Caco-2 (cell line): ENCODE measurements around the gene C10orf90. TPM values are rescaled to one million over a fixed set of nuclear protein-coding genes. Genes with fewer than 3 reads are reported as not detected.

Experiments used
- BruUV-seq: library from RNA; stranded (reverse); fragments of 400-500 nt; replicated peaks from 2 replicates; lab custom pipeline; 2021; lab: Mats Ljungman, UMichigan
- CTCF ChIA-PET: fragments of 300-600 bp; sonication (Branson Sonifier 250); formaldehyde crosslinking; loops from one replicate; lab custom pipeline; 2022; ENCODE audit warnings: antibody characterized with exemption; lab: Charles Lee
- POLR2A ChIA-PET: fragments of 300-600 bp; sonication (Branson Sonifier 250); formaldehyde crosslinking; loops from one replicate; lab custom pipeline; 2022; ENCODE audit warnings: antibody characterized with exemption; lab: Charles Lee
- DNase-seq, 2 experiments: peaks; one replicate each; pipeline versions ENCODE4 v3.0.0 to v3.0.0-alpha.2; 2020 to 2022
- H3K27me3 ChIP-seq: replicated peaks from 2 replicates; pipeline ENCODE4 v1.6.0; 2011; ENCODE audit warnings: low read length; ENCODE audit not compliant: control insufficient read depth, insufficient read depth
- H3K36me3 ChIP-seq: 2 replicates; pipeline ENCODE4 v1.5.1; 2011; ENCODE audit warnings: low read length; ENCODE audit not compliant: control insufficient read depth, insufficient read depth
- H3K4me1 ChIP-seq: fragments of 250-450 bp; sonication (Bioruptor Pico); 2 replicates; pipeline ENCODE4 v1.5.1; 2020; ENCODE audit warnings: mild to moderate bottlenecking
- H3K4me3 ChIP-seq: 2 replicates; pipeline ENCODE4 v1.5.1; 2011; ENCODE audit warnings: low read depth, mild to moderate bottlenecking, control low read depth, low read length
- H3K9me3 ChIP-seq: fragments of 250-450 bp; sonication (Bioruptor Pico); 2 replicates; pipeline ENCODE4 v1.5.1; 2020; ENCODE audit warnings: mild to moderate bottlenecking, moderate library complexity
- H3K27ac Mint-ChIP-seq: one replicate; pipeline ENCODE4 v1.8.0; 2022; ENCODE audit warnings: mixed read lengths; ENCODE audit not compliant: unreplicated experiment
- H3K27me3 Mint-ChIP-seq: one replicate; pipeline ENCODE4 v1.8.0; 2022; ENCODE audit warnings: mixed read lengths; ENCODE audit not compliant: insufficient read depth, unreplicated experiment
- H3K36me3 Mint-ChIP-seq: one replicate; pipeline ENCODE4 v1.8.0; 2022; ENCODE audit warnings: mild to moderate bottlenecking, mixed read lengths; ENCODE audit not compliant: insufficient read depth, unreplicated experiment
- H3K4me1 Mint-ChIP-seq: one replicate; pipeline ENCODE4 v1.8.0; 2022; ENCODE audit warnings: low read depth, mixed read lengths; ENCODE audit not compliant: unreplicated experiment
- H3K4me3 Mint-ChIP-seq: one replicate; pipeline ENCODE4 v1.8.0; 2022; ENCODE audit warnings: mild to moderate bottlenecking, moderate library complexity, mixed read lengths; ENCODE audit not compliant: unreplicated experiment
- H3K9me3 Mint-ChIP-seq: one replicate; pipeline ENCODE4 v1.8.0; 2022; ENCODE audit warnings: mixed read lengths; ENCODE audit not compliant: unreplicated experiment
- CTCF ChIP-seq, 2 experiments: fragments of 200-600 bp in 1 of 2; IDR thresholded peaks; 1 replicate in 1 of 2; 2 replicates in 1 of 2; pipeline versions ENCODE4 v1.5.1 to v1.8.0; 2011 to 2022; ENCODE audit warnings: antibody characterized with exemption in 1 of 2, control low read depth in 1 of 2, inconsistent platforms in 1 of 2, low read depth in 1 of 2, low read length in 1 of 2, mild to moderate bottlenecking in 1 of 2, moderate library complexity in 1 of 2; ENCODE audit not compliant: insufficient read depth in 1 of 2, severe bottlenecking in 1 of 2, unreplicated experiment in 1 of 2
- intact Hi-C: fragments of 100-400 bp; cut with micrococcal nuclease; formaldehyde crosslinking; loops from one replicate; pipeline ENCODE4 v1.10.0; 2022; ENCODE audit not compliant: unreplicated experiment
- total RNA-seq: library from RNA; stranded (reverse); gene quantifications from 2 replicates; pipeline ENCODE4 v1.2.3, GENCODE V29; 2022

Gene C10orf90
- total RNA-seq, 1 experiment from 2014 or later, result not detected

GRCh38 chr10:126432507-126432906, 238.0 kb downstream of the C10orf90 start:
- Histone ChIP-seq H3K27me3 (no peaks in the 10 kb centered on the region), H3K36me3 (no peaks in the 10 kb centered on the region), H3K4me3 (no peak overlapping the region), H3K4me1 (no peaks in the 10 kb centered on the region), H3K9me3 (no peaks in the 10 kb centered on the region)
- no peak for TF ChIP-seq CTCF (IDR thresholded peaks at IDR 0.05; ENCODE audit: insufficient read depth in 1 of 2, low read depth in 1 of 2, low read length in 1 of 2, severe bottlenecking in 1 of 2, unreplicated experiment in 1 of 2)
- no peak for DNase-seq
- ChIA-PET CTCF (no interaction called here), POLR2A (no interaction called here)
- Mint-ChIP-seq H3K4me3 (no peak overlapping the region), H3K27me3 (peaks cover 5% of the 10 kb centered on the region), H3K27ac (no peak overlapping the region), H3K4me1 (no peaks in the 10 kb centered on the region), H3K9me3 (no peaks in the 10 kb centered on the region), H3K36me3 (no peaks in the 10 kb centered on the region)
- no TSS peak for BruUV-seq
- intact Hi-C loops, result no loop called here

GRCh38 chr10:126431816-126432215, 238.7 kb downstream of the C10orf90 start:
- H3K27me3 ChIP-seq, result no peaks in the 10 kb centered on the region
- Mint-ChIP-seq H3K36me3 (no peaks in the 10 kb centered on the region), H3K27ac (no peak overlapping the region), H3K9me3 (no peaks in the 10 kb centered on the region), H3K27me3 (peaks cover 5% of the 10 kb centered on the region), H3K4me3 (no peak overlapping the region), H3K4me1 (no peaks in the 10 kb centered on the region)
- no peaks in the 10 kb centered on the region for H3K9me3 ChIP-seq
- no peak overlapping the region for H3K4me3 ChIP-seq
- intact Hi-C loops, result no loop called here
- H3K4me1 ChIP-seq, result no peaks in the 10 kb centered on the region
- no peaks in the 10 kb centered on the region for H3K36me3 ChIP-seq
- TF ChIP-seq CTCF (IDR thresholded peaks at IDR 0.05; ENCODE audit: insufficient read depth in 1 of 2, low read depth in 1 of 2, low read length in 1 of 2, severe bottlenecking in 1 of 2, unreplicated experiment in 1 of 2), result no peak
- POLR2A ChIA-PET, result no interaction called here
- DNase-seq, result no peak
- CTCF ChIA-PET, result no interaction called here
- no TSS peak for BruUV-seq

- Histone ChIP-seq H3K4me1 (no peaks in the 10 kb centered on the region), H3K9me3 (no peaks in the 10 kb centered on the region), H3K4me3 (no peak overlapping the region), H3K36me3 (no peaks in the 10 kb centered on the region), H3K27me3 (no peaks in the 10 kb centered on the region)
- ChIA-PET POLR2A (no interaction called here), CTCF (no interaction called here)
- TF ChIP-seq CTCF (IDR thresholded peaks at IDR 0.05; ENCODE audit: insufficient read depth in 1 of 2, low read depth in 1 of 2, low read length in 1 of 2, severe bottlenecking in 1 of 2, unreplicated experiment in 1 of 2), result no peak
- DNase-seq, result no peak
- peaks cover 5% of the 10 kb centered on the region for H3K27me3 Mint-ChIP-seq
- no peaks in the 10 kb centered on the region for H3K9me3 Mint-ChIP-seq
- intact Hi-C loops, result no loop called here
- no peaks in the 10 kb centered on the region for H3K36me3 Mint-ChIP-seq
- H3K4me3 Mint-ChIP-seq, result no peak overlapping the region
- no peaks in the 10 kb centered on the region for H3K4me1 Mint-ChIP-seq
- BruUV-seq, result no TSS peak
- no peak overlapping the region for H3K27ac Mint-ChIP-seq
These were observed 240.0 kb downstream of the C10orf90 start for GRCh38 chr10:126430512-126430911.
